ENCODE results near the gene PDZD2.

GRCh38 chr5:31598640-31599611 is 40.0 kb upstream of the PDZD2 start:
- TF ChIP-seq POLR2A (IDR thresholded peaks at IDR 0.05; ENCODE audit: borderline replicate concordance, extremely low read depth, insufficient read depth, insufficient read length) = no peak
- no peak for TF ChIP-seq CTCF (IDR thresholded peaks at IDR 0.05 in 2 of 3, conservative IDR thresholded peaks at IDR 0.05 in 1 of 3; ENCODE audit: borderline replicate concordance in 1 of 3, insufficient read depth in 1 of 3, low read depth in 2 of 3, low read length in 2 of 3)
- TF ChIP-seq, protein P1, sequence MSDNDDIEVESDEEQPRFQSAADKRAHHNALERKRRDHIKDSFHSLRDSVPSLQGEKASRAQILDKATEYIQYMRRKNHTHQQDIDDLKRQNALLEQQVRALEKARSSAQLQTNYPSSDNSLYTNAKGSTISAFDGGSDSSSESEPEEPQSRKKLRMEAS (IDR thresholded peaks at IDR 0.05) = no peak
- TF ChIP-seq EZH2 (IDR thresholded peaks at IDR 0.05) = no peak
- TF ChIP-seq POLR2AphosphoS5 (IDR thresholded peaks at IDR 0.05; ENCODE audit: low read depth, low read length) = no peak
- TF ChIP-seq ZNF274 (IDR thresholded peaks at IDR 0.05; ENCODE audit: low read depth, low read length) = no peak
- no peak for TF ChIP-seq REST (IDR thresholded peaks at IDR 0.05; ENCODE audit: low read depth)
